Frontal cortex (tissue), 4 donors: ENCODE results near the gene AK2. TPM values are rescaled to one million over a fixed set of nuclear protein-coding genes. Genes with fewer than 3 reads are reported as not detected.
A peak's percentile ranks its signal among the peaks of the same experiment; 100 is the strongest.
"Not testable (repeated sequence)": the region's sequence is repeated elsewhere in the genome, so short reads cannot be mapped to it uniquely, and the experiment has no call there.

Source experiments
- DNase-seq, 2 donors: peaks; one replicate each; pipeline ENCODE4 v3.0.0; 2012; ENCODE audit warnings: low spot score in 2 of 2
- FAIRE-seq: peaks from 2 replicates; lab custom pipeline; 2012; peaks lifted over from hg19 to GRCh38; lab: Jason Lieb, UNC
- total RNA-seq: library from RNA; depleted of rRNA; stranded (reverse); fragments of >200 nt; gene quantifications from one replicate; pipeline ENCODE4 v1.2.3, GENCODE V29; 2014
- donor health status: control.
- donor health status: control.
- donor health status: control.

The AK2 gene
- total RNA-seq, 1 donor from 2014 or later, result 23.2 TPM

GRCh38 chr1:33029209-33029608 lies 7.5 kb downstream of the AK2 start:
- FAIRE-seq (no peak), DNase-seq (no peak)

- no peak for DNase-seq
- no peak for FAIRE-seq
Measured at GRCh38 chr1:33025761-33026160, 10.9 kb downstream of the AK2 start.

GRCh38 chr1:33025180-33025569 lies 11.5 kb downstream of the AK2 start:
- no peak for FAIRE-seq

GRCh38 chr1:33024430-33025179 lies 12.1 kb downstream of the AK2 start:
- not testable (repeated sequence) for DNase-seq, FAIRE-seq

More at GRCh38 chr1:33025180-33025569, 11.5 kb downstream of the AK2 start:
- DNase-seq, result no peak

- DNase-seq (no peak), FAIRE-seq (no peak)
Measured at GRCh38 chr1:33022650-33023200, 14.0 kb downstream of the AK2 start.

- FAIRE-seq, result no peak
- DNase-seq, result no peak
Measured at GRCh38 chr1:33021567-33022431, 14.9 kb downstream of the AK2 start.

- FAIRE-seq, result no peak
- no peak for DNase-seq
Measured at GRCh38 chr1:33018112-33018511, 18.6 kb downstream of the AK2 start.

- DNase-seq (no peak), FAIRE-seq (no peak)
Measured at GRCh38 chr1:33017175-33017574, 19.5 kb downstream of the AK2 start.

GRCh38 chr1:33015216-33015615 lies 21.5 kb downstream of the AK2 start:
- FAIRE-seq (no peak), DNase-seq (no peak)

- DNase-seq (no peak), FAIRE-seq (no peak)
Measured at GRCh38 chr1:33014464-33015163, 22.1 kb downstream of the AK2 start.

- no peak for DNase-seq
Measured at GRCh38 chr1:33013791-33014190, 22.9 kb downstream of the AK2 start.

GRCh38 chr1:33012165-33012564 lies 24.5 kb downstream of the AK2 start:
- DNase-seq (no peak), FAIRE-seq (no peak)

More at GRCh38 chr1:33013791-33014190, 22.9 kb downstream of the AK2 start:
- no peak for FAIRE-seq

- no peak for FAIRE-seq
- peak in 1 of 2 donors; percentile 39 for DNase-seq
Measured at GRCh38 chr1:33010932-33011731, 25.6 kb downstream of the AK2 start.

- no peak for FAIRE-seq
- no peak for DNase-seq
Measured at GRCh38 chr1:33009561-33009960, 27.1 kb downstream of the AK2 start.

GRCh38 chr1:33008051-33008914 lies 28.4 kb downstream of the AK2 start:
- DNase-seq, result no peak
- no peak for FAIRE-seq

- FAIRE-seq (no peak), DNase-seq (peak in 1 of 2 donors; percentile 60)
Measured at GRCh38 chr1:33007190-33008050, 29.3 kb downstream of the AK2 start.

GRCh38 chr1:33005838-33006421 lies 30.8 kb downstream of the AK2 start:
- DNase-seq (no peak), FAIRE-seq (no peak)
